Loucy (cell line): ENCODE data around the gene TMEM127.

Experiments
- EZH2phosphoT487 ChIP-seq: fragments of 200-600 bp; IDR thresholded peaks from 2 replicates; pipeline ENCODE4 v1.6.1; 2018; ENCODE audit warnings: antibody characterized with exemption, mild to moderate bottlenecking, moderate library complexity, borderline replicate concordance
- TF ChIP-seq, protein P1 (sequence below): fragments of 200-600 bp; sonication (generic); conservative IDR thresholded peaks from 2 replicates; pipeline ENCODE4 v1.5.1; 2014; ENCODE audit warnings: mild to moderate bottlenecking, antibody characterized with exemption, low read length

DNA sequence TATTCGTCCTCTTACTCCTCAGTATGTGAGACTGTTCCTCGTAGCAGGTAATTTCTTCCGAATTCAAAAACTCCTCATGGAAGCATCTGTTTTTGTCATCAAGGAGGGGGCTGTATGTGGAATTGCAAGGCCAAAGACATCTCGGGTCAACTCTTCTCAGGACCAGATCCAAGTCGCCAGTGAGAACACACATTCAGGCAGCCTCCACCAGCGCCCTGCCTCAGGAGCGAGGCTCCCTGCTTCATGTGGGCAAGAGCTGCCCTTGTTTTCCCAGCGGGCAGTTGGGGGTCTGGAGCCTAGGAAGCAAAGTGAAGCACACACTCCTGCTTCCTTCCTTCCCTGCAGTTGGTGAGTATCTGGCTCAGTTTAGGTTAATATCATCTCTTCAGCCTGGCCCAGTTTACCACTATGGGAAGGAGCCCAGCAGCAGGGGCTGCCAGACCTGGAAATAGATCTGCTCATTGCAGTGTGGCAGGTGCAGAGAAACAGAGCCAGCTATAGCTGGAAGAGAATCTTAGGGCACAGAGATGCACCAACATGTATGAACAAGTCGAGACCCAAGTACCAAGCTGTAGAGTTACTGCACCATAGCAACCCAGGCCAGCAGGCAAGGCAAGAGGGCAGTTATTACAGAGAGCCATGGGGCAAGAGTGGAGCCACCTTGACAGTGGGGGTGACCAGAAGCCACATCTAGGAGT is 25.3 kb downstream of the TMEM127 start:
- no peak for TF ChIP-seq EZH2phosphoT487
- TF ChIP-seq, protein P1, sequence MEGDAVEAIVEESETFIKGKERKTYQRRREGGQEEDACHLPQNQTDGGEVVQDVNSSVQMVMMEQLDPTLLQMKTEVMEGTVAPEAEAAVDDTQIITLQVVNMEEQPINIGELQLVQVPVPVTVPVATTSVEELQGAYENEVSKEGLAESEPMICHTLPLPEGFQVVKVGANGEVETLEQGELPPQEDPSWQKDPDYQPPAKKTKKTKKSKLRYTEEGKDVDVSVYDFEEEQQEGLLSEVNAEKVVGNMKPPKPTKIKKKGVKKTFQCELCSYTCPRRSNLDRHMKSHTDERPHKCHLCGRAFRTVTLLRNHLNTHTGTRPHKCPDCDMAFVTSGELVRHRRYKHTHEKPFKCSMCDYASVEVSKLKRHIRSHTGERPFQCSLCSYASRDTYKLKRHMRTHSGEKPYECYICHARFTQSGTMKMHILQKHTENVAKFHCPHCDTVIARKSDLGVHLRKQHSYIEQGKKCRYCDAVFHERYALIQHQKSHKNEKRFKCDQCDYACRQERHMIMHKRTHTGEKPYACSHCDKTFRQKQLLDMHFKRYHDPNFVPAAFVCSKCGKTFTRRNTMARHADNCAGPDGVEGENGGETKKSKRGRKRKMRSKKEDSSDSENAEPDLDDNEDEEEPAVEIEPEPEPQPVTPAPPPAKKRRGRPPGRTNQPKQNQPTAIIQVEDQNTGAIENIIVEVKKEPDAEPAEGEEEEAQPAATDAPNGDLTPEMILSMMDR: no peak
